Heart left ventricle (tissue), 16 donors: ENCODE data around the gene SLIT1. TPM values are rescaled to one million over a fixed set of nuclear protein-coding genes. Genes with fewer than 3 reads are reported as not detected.

Experiments used
- ATAC-seq, 4 donors: fragments of 200-7000 bp; cut with Tn5 transposase; one replicate each; pipeline ENCODE4 v1.9.1; 2020 to 2022; ENCODE audit warnings: moderate library complexity in 4 of 4, mild to moderate bottlenecking in 3 of 4, moderate number of reproducible peaks in 1 of 4
- DNase-seq, 5 donors: peaks; one replicate each; pipeline ENCODE4 v3.0.0-alpha.2; 2020
- H3K27ac ChIP-seq, 12 donors: fragments of 200-600 bp; sonication (generic) in 4 of 12; one replicate each; pipeline versions ENCODE4 v1.5.0 to v1.8.0; 2016 to 2022; ENCODE audit warnings: mild to moderate bottlenecking in 2 of 12
- H3K27me3 ChIP-seq, 9 donors: fragments of 200-600 bp; sonication (generic) in 2 of 9; one replicate each; pipeline versions ENCODE4 v1.5.1 to v1.8.0; 2016 to 2022; ENCODE audit warnings: mild to moderate bottlenecking in 3 of 9
- H3K36me3 ChIP-seq, 9 donors: fragments of 200-600 bp; sonication (generic) in 2 of 9; one replicate each; pipeline versions ENCODE4 v1.5.0 to v1.8.0; 2018 to 2022; ENCODE audit warnings: mild to moderate bottlenecking in 2 of 9
- H3K4me1 ChIP-seq, 12 donors: fragments of 200-600 bp; sonication (generic) in 4 of 12; one replicate each; pipeline versions ENCODE4 v1.5.0 to v1.8.0; 2016 to 2022; ENCODE audit warnings: mild to moderate bottlenecking in 3 of 12
- H3K4me3 ChIP-seq, 12 donors: fragments of 200-600 bp; sonication (generic) in 4 of 12; one replicate each; pipeline versions ENCODE4 v1.5.0 to v1.8.0; 2017 to 2022; ENCODE audit warnings: mild to moderate bottlenecking in 9 of 12, moderate library complexity in 4 of 12
- H3K9me3 ChIP-seq, 12 donors: fragments of 200-600 bp; sonication (generic) in 4 of 12; one replicate each; pipeline versions ENCODE4 v1.5.0 to v1.8.0; 2016 to 2022; ENCODE audit warnings: mild to moderate bottlenecking in 1 of 12
- POLR2A ChIP-seq, 2 donors: fragments of 450-650 bp; IDR thresholded peaks; one replicate each; pipeline ENCODE4 v1.6.1; 2017; ENCODE audit warnings: antibody characterized with exemption in 2 of 2, mild to moderate bottlenecking in 2 of 2, moderate library complexity in 2 of 2
- WGBS, 4 donors: extraction: QIAGEN DNeasy Blood & Tissue Kit in 2 of 4; methylation state at CpG; one replicate each; pipeline versions ENCODE4 v1.1.5 to v1.1.7; 2013 to 2018; 5-methylcytosine and 5-hydroxymethylcytosine counted together
- intact Hi-C, 10 donors: fragments of 100-400 bp; cut with DNase I; formaldehyde crosslinking; loops; one replicate each; pipeline versions ENCODE4 v1.11.1 to v1.14.2; 2022
- polyA plus RNA-seq, 2 donors: library from polyadenylated mRNA; stranded (reverse); fragments of 200-250 nt; gene quantifications; one replicate each; pipeline ENCODE4 v1.2.3, GENCODE V29; 2013
- total RNA-seq, 9 donors: library from RNA; depleted of rRNA in 2 of 9; stranded (reverse); fragments of >200 nt in 2 of 9; fragmentation: NEBNext Ultra II Directional in 3 of 9; extraction: Animal tissue kit (Norgen Biotek cat#: 25700) in 3 of 9; gene quantifications; one replicate each; pipeline versions ENCODE4 v1.1.0 to v1.2.4, GENCODE V29; 2016 to 2023
- TF ChIP-seq, protein P1 (sequence below), 12 donors: fragments of 200-600 bp; sonication (generic) in 4 of 12; IDR thresholded peaks; one replicate each; pipeline versions ENCODE4 v1.5.0 to v1.8.0; 2018 to 2022; ENCODE audit warnings: antibody characterized with exemption in 12 of 12, mild to moderate bottlenecking in 5 of 12
- donor health status: ischemic (EF 13 %, LVEDD 7.1; RV severe dilation, severe dysfunction).
- donor health status: healthy with polysubstance abuse.
- donor health status: DM: no; HTN: yes; CAD: no.
- donor health status: DM: no; HTN: no; CAD: no.
- donor health status: ischemic (EF 25% LVEDD 6.9; RV normal size, moderate dysfunction).
- donor health status: ischemic (EF 25% LVEDD 5.7; RV mildly dilated, moderate dysfunction).
- donor health status: healthy.
- donor health status: DM: yes; HTN: yes; CAD: no.
- donor health status: ischemic (EF 35%, LVEDD 5.7; RV mildly dilated, moderate dysfunction).
- donor health status: nonischemic (EF 11% LVEDD 7.7; RV severe dilation, severe dysfunction).
- donor health status: DM: yes; HTN: yes; CAD: no.
- donor health status: PGD.
- donor health status: ischemic (EF 29% LVEDD 5.4; RV normal size, mild dysfunction).
- donor health status: nonischemic (EF 23%, LVEDD 6.1; RV moderate dilation, normal function).

SLIT1 gene
- total and polyA plus RNA-seq, 11 donors: 0.04 to 0.61 (median 0.12) TPM

DNA sequence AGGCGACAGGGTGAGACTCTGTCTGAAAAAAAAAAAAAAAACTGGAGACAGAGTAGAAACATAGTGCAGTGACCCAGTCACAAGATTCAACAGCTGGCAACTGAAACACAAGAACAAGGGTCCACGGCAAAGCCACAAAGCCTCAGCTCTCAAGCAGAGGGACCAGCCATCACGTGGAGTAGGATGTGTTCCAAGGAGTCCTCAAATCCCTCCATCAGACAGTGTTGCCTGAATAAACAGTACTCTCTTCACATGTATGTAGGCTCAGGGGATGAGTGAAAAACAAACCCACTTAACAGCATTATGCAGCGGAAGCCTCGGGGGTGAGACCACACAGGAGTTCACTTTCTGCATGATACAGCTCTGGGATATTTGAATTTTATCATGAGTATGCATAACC lies 62.0 kb downstream of the SLIT1 start:
- 73 to 80% (median 77%) methylated on average over 5 of the region's 5 CpGs for WGBS, 4 donors
- H3K36me3 ChIP-seq: no peaks in the 10 kb centered on the region

DNA sequence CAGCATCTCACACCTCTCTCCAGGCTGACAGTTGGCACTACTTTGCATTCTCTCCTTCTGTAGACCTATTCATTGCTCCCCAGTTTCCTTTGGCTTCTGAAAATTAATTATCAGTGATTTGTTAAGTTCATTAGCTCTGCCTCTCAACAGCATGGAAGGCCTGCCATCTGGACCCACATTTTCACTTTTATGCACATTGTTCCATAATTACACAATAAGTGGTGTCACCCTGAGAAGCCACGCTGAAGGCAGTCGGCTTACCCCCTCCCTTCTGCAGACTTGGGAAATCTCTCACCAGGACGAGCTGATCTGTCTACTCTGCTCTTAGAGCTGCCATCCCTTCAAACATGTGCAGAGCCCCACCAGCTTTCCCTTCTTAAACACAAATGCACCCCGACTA lies 64.7 kb downstream of the SLIT1 start:
- intact Hi-C loops: no loop called here
- DNase-seq (no peak), ATAC-seq (no peak)
- peaks cover 0 to 14% (median 0%) of the 10 kb centered on the region in 9 donors for H3K27me3 ChIP-seq
- TF ChIP-seq, protein P1, sequence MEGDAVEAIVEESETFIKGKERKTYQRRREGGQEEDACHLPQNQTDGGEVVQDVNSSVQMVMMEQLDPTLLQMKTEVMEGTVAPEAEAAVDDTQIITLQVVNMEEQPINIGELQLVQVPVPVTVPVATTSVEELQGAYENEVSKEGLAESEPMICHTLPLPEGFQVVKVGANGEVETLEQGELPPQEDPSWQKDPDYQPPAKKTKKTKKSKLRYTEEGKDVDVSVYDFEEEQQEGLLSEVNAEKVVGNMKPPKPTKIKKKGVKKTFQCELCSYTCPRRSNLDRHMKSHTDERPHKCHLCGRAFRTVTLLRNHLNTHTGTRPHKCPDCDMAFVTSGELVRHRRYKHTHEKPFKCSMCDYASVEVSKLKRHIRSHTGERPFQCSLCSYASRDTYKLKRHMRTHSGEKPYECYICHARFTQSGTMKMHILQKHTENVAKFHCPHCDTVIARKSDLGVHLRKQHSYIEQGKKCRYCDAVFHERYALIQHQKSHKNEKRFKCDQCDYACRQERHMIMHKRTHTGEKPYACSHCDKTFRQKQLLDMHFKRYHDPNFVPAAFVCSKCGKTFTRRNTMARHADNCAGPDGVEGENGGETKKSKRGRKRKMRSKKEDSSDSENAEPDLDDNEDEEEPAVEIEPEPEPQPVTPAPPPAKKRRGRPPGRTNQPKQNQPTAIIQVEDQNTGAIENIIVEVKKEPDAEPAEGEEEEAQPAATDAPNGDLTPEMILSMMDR (IDR thresholded peaks at IDR 0.05): no peak
- no peak for TF ChIP-seq POLR2A (IDR thresholded peaks at IDR 0.05)
- H3K9me3 ChIP-seq: no peaks in the 10 kb centered on the region
- 76 to 83% (median 80%) methylated on average over 4 of the region's 4 CpGs for WGBS, 4 donors
- no peak overlapping the region for H3K4me3 ChIP-seq
- no peaks in the 10 kb centered on the region for H3K36me3 ChIP-seq
- no peak overlapping the region for H3K27ac ChIP-seq
- no peaks in the 10 kb centered on the region for H3K4me1 ChIP-seq

More for the DNA sequence above, 62.0 kb downstream of the SLIT1 start:
- Histone ChIP-seq H3K27me3 (peaks cover 0 to 14% (median 0%) of the 10 kb centered on the region in 9 donors), H3K27ac (no peak overlapping the region), H3K4me1 (no peaks in the 10 kb centered on the region), H3K4me3 (no peak overlapping the region), H3K9me3 (no peaks in the 10 kb centered on the region)
- intact Hi-C loops: no loop called here
- DNase-seq (no peak), ATAC-seq (no peak)
- TF ChIP-seq, protein P1 (IDR thresholded peaks at IDR 0.05): no peak
- no peak for TF ChIP-seq POLR2A (IDR thresholded peaks at IDR 0.05)

DNA sequence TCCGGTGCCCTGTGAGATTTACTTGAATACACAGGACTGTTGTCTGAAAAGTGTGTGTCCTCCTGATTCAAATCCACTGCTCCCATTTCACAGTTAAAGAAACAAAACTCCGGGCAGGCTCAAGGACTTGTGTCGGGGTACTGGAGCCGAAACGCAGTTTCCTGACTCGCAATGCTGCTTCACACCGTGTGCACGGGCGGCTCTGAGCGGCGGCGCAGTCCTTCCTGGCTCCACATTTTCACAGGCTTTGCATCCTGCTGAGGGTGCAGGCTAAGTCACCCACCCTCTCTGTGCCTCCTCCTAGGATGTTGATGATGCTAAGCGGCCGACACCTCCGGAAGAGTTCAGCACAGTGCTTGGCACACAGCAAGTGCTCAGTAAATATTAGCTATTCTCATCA lies 65.4 kb downstream of the SLIT1 start:
- no peak for TF ChIP-seq POLR2A (IDR thresholded peaks at IDR 0.05)
- TF ChIP-seq, protein P1 (IDR thresholded peaks at IDR 0.05): no peak
- Histone ChIP-seq H3K9me3 (no peaks in the 10 kb centered on the region), H3K27ac (no peak overlapping the region), H3K27me3 (peaks cover 0 to 14% (median 0%) of the 10 kb centered on the region in 9 donors), H3K4me3 (no peak overlapping the region), H3K36me3 (no peaks in the 10 kb centered on the region), H3K4me1 (no peaks in the 10 kb centered on the region)
- ATAC-seq (no peak), DNase-seq (no peak)
- WGBS, 4 donors: 83 to 89% (median 87%) methylated on average over 15 of the region's 15 CpGs
- intact Hi-C loops: no loop called here

GRCh38 chr10:97119058-97119745 lies 66.6 kb downstream of the SLIT1 start:
- H3K27ac ChIP-seq: no peak overlapping the region
- WGBS, 4 donors: 73 to 84% (median 78%) methylated on average over 20 of the region's 20 CpGs
- H3K4me1 ChIP-seq: no peaks in the 10 kb centered on the region
- TF ChIP-seq, protein P1 (IDR thresholded peaks at IDR 0.05): no peak
- no peak for TF ChIP-seq POLR2A (IDR thresholded peaks at IDR 0.05)
- DNase-seq (no peak), ATAC-seq (no peak)
- intact Hi-C loops: loop anchor here in 1 of 10 donors (2.0 kb wide), 1 partner anchor 46 kb away; no protein-coding TSS in a partner anchor
- H3K4me3 ChIP-seq: no peak overlapping the region
- H3K9me3 ChIP-seq: no peaks in the 10 kb centered on the region
- peaks cover 0 to 14% (median 0%) of the 10 kb centered on the region in 9 donors for H3K27me3 ChIP-seq
- no peaks in the 10 kb centered on the region for H3K36me3 ChIP-seq
